ENCODE results near the gene C11orf97.

DNA sequence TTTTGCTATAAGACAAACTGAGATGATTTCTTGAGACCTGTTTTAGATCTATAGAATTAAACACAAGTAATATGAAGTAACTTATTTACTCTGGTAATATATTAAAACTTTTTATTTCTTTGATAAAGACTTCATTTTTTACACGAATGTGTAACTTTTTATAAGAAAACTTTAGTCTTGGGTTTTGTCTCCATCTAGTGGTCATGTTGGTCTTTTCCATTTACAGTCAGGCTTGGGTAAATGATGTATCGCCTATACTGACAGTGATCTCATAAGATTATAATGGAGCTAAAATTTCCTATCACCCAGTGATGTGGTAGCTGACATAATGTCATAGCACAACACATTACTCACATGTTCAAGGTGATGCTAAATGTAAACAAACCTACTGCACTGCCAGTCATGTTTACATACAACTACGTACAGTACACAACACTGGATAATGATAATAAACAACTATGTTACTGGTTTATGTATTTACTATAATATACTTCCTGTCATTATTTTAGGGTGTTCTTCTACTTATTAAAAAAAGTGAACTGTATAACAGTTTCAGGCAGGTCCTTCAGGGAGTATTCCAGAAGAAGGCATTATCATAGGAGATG is 7.5 kb upstream of the C11orf97 start:
- no peak for TF ChIP-seq EZH2 (IDR thresholded peaks at IDR 0.05; ENCODE audit: borderline replicate concordance, low read depth, low read length, severe bottlenecking)
- TF ChIP-seq JUN (IDR thresholded peaks at IDR 0.05; ENCODE audit: borderline replicate concordance, insufficient read depth, insufficient read length, low read depth), result no peak
- TF ChIP-seq, protein P1, sequence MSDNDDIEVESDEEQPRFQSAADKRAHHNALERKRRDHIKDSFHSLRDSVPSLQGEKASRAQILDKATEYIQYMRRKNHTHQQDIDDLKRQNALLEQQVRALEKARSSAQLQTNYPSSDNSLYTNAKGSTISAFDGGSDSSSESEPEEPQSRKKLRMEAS (IDR thresholded peaks at IDR 0.05; ENCODE audit: insufficient read depth, insufficient read length), result no peak
- TF ChIP-seq, protein P2, sequence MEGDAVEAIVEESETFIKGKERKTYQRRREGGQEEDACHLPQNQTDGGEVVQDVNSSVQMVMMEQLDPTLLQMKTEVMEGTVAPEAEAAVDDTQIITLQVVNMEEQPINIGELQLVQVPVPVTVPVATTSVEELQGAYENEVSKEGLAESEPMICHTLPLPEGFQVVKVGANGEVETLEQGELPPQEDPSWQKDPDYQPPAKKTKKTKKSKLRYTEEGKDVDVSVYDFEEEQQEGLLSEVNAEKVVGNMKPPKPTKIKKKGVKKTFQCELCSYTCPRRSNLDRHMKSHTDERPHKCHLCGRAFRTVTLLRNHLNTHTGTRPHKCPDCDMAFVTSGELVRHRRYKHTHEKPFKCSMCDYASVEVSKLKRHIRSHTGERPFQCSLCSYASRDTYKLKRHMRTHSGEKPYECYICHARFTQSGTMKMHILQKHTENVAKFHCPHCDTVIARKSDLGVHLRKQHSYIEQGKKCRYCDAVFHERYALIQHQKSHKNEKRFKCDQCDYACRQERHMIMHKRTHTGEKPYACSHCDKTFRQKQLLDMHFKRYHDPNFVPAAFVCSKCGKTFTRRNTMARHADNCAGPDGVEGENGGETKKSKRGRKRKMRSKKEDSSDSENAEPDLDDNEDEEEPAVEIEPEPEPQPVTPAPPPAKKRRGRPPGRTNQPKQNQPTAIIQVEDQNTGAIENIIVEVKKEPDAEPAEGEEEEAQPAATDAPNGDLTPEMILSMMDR (IDR thresholded peaks at IDR 0.05; ENCODE audit: extremely low read depth in 1 of 2, insufficient read depth in 1 of 2, low read depth in 1 of 2, low read length in 2 of 2), result peak; percentile 33 to 40
- no peak for TF ChIP-seq POLR2AphosphoS5 (IDR thresholded peaks at IDR 0.05; ENCODE audit: insufficient read depth, low read depth, low read length)
- TF ChIP-seq POLR2A (IDR thresholded peaks at IDR 0.05; ENCODE audit: low read depth, low read length), result no peak
- no peak for TF ChIP-seq GATA2 (IDR thresholded peaks at IDR 0.05; ENCODE audit: insufficient read depth, insufficient read length, low read depth, low read length)
- TF ChIP-seq FOS (IDR thresholded peaks at IDR 0.05; ENCODE audit: borderline replicate concordance, insufficient read depth, low read length), result no peak
- TF ChIP-seq MYC (IDR thresholded peaks at IDR 0.05; ENCODE audit: low read depth, low read length), result no peak
